ENCODE measurements around the gene CCDC63. TPM values are rescaled to one million over a fixed set of nuclear protein-coding genes. Genes with fewer than 3 reads are reported as not detected.
A peak's percentile ranks its signal among the peaks of the same experiment; 100 is the strongest.
"Not testable (repeated sequence)": the region's sequence is repeated elsewhere in the genome, so short reads cannot be mapped to it uniquely, and the experiment has no call there.

CCDC63 gene
- polyA plus RNA-seq, 3 donors from 2014 or later = not detected

- Mint-ChIP-seq H3K27ac (no peak overlapping the region), H3K4me1 (peaks cover 6% of the 10 kb centered on the region in 2 donors), H3K4me3 (no peak overlapping the region), H3K27me3 (ENCODE audit: low read depth in 3 of 3) (peaks cover 5 to 23% (median 14%) of the 10 kb centered on the region in 3 donors), H3K36me3 (no peaks in the 10 kb centered on the region), H3K9me3 (no peaks in the 10 kb centered on the region)
- DNase-seq = no peak
Measured at GRCh38 chr12:110849748-110850403, 3.1 kb downstream of the CCDC63 start.

- peaks cover 5 to 21% (median 14%) of the 10 kb centered on the region in 3 donors for H3K27me3 Mint-ChIP-seq (ENCODE audit: low read depth in 3 of 3)
- no peak overlapping the region for H3K27ac Mint-ChIP-seq
- no peak overlapping the region for H3K4me3 Mint-ChIP-seq
- no peak for DNase-seq
- H3K4me1 Mint-ChIP-seq = peaks cover 6% of the 10 kb centered on the region in 2 donors
- no peaks in the 10 kb centered on the region for H3K36me3 Mint-ChIP-seq
- no peaks in the 10 kb centered on the region for H3K9me3 Mint-ChIP-seq
Measured at GRCh38 chr12:110850762-110851161, 4.0 kb downstream of the CCDC63 start.

GRCh38 chr12:110853836-110854235, 7.0 kb downstream of the CCDC63 start:
- Mint-ChIP-seq H3K27ac (no peak overlapping the region), H3K4me3 (no peak overlapping the region), H3K27me3 (ENCODE audit: low read depth in 3 of 3) (peaks cover 0 to 8% (median 3%) of the 10 kb centered on the region in 3 donors), H3K36me3 (no peaks in the 10 kb centered on the region), H3K9me3 (no peaks in the 10 kb centered on the region), H3K4me1 (no peaks in the 10 kb centered on the region)
- no peak for DNase-seq

- Mint-ChIP-seq H3K27me3 (ENCODE audit: low read depth in 3 of 3) (peaks cover 0 to 5% (median 0%) of the 10 kb centered on the region in 3 donors), H3K4me3 (no peak overlapping the region), H3K36me3 (no peaks in the 10 kb centered on the region), H3K4me1 (peaks cover 0 to 3% of the 10 kb centered on the region in 2 donors), H3K27ac (no peak overlapping the region), H3K9me3 (no peaks in the 10 kb centered on the region)
- no peak for DNase-seq
Measured at GRCh38 chr12:110856542-110856941, 9.8 kb downstream of the CCDC63 start.

- Mint-ChIP-seq H3K4me3 (no peak overlapping the region), H3K36me3 (no peaks in the 10 kb centered on the region), H3K27ac (no peak overlapping the region), H3K27me3 (ENCODE audit: low read depth in 3 of 3) (peaks cover 0 to 3% (median 2%) of the 10 kb centered on the region in 3 donors), H3K9me3 (no peaks in the 10 kb centered on the region), H3K4me1 (peaks cover 0 to 3% of the 10 kb centered on the region in 2 donors)
- no peak for DNase-seq
Measured at GRCh38 chr12:110857528-110857927, 10.7 kb downstream of the CCDC63 start.

- H3K4me3 Mint-ChIP-seq; H3K36me3 Mint-ChIP-seq; H3K9me3 Mint-ChIP-seq; H3K27ac Mint-ChIP-seq; H3K4me1 Mint-ChIP-seq; DNase-seq; H3K27me3 Mint-ChIP-seq (ENCODE audit: low read depth in 3 of 3): not testable (repeated sequence)
Measured at GRCh38 chr12:110857954-110858353, 11.2 kb downstream of the CCDC63 start.

- no peak for DNase-seq
- Mint-ChIP-seq H3K27me3 (ENCODE audit: low read depth in 3 of 3) (peaks cover 0 to 3% (median 2%) of the 10 kb centered on the region in 3 donors), H3K4me1 (peaks cover 0 to 3% of the 10 kb centered on the region in 2 donors), H3K4me3 (no peak overlapping the region), H3K36me3 (no peaks in the 10 kb centered on the region), H3K9me3 (no peaks in the 10 kb centered on the region), H3K27ac (no peak overlapping the region)
Measured at GRCh38 chr12:110858848-110859247, 12.1 kb downstream of the CCDC63 start.

GRCh38 chr12:110860833-110861296, 14.1 kb downstream of the CCDC63 start:
- Mint-ChIP-seq H3K4me1 (peaks cover 0 to 3% of the 10 kb centered on the region in 2 donors), H3K36me3 (no peaks in the 10 kb centered on the region), H3K9me3 (no peaks in the 10 kb centered on the region), H3K27me3 (ENCODE audit: low read depth in 3 of 3) (peaks cover 0 to 3% (median 2%) of the 10 kb centered on the region in 3 donors), H3K4me3 (no peak overlapping the region), H3K27ac (peak overlapping the region in 2 of 6 donors; percentile 24 to 40)
- DNase-seq = no peak

- Mint-ChIP-seq H3K27me3 (ENCODE audit: low read depth in 3 of 3) (peaks cover 0 to 3% (median 2%) of the 10 kb centered on the region in 3 donors), H3K9me3 (no peaks in the 10 kb centered on the region), H3K36me3 (no peaks in the 10 kb centered on the region), H3K4me1 (peaks cover 0 to 3% of the 10 kb centered on the region in 2 donors), H3K4me3 (no peak overlapping the region), H3K27ac (no peak overlapping the region)
- DNase-seq = no peak
Measured at GRCh38 chr12:110861729-110862128, 14.9 kb downstream of the CCDC63 start.

- no peaks in the 10 kb centered on the region for H3K9me3 Mint-ChIP-seq
- H3K27me3 Mint-ChIP-seq (ENCODE audit: low read depth in 3 of 3) = peaks cover 0 to 3% (median 2%) of the 10 kb centered on the region in 3 donors
Measured at GRCh38 chr12:110862329-110862728, 15.5 kb downstream of the CCDC63 start.

GRCh38 chr12:110863161-110863560, 16.4 kb downstream of the CCDC63 start:
- Mint-ChIP-seq H3K36me3 (no peaks in the 10 kb centered on the region), H3K4me3 (no peak overlapping the region), H3K27me3 (ENCODE audit: low read depth in 3 of 3) (peaks cover 0 to 3% (median 2%) of the 10 kb centered on the region in 3 donors), H3K27ac (no peak overlapping the region), H3K4me1 (peaks cover 0 to 3% of the 10 kb centered on the region in 2 donors), H3K9me3 (no peaks in the 10 kb centered on the region)
- DNase-seq = no peak

More at GRCh38 chr12:110862329-110862728, 15.5 kb downstream of the CCDC63 start:
- peaks cover 0 to 3% of the 10 kb centered on the region in 2 donors for H3K4me1 Mint-ChIP-seq
- H3K27ac Mint-ChIP-seq = no peak overlapping the region
- H3K4me3 Mint-ChIP-seq = no peak overlapping the region
- H3K36me3 Mint-ChIP-seq = no peaks in the 10 kb centered on the region
- no peak for DNase-seq

GRCh38 chr12:110865521-110865920, 18.7 kb downstream of the CCDC63 start:
- Mint-ChIP-seq H3K27ac (no peak overlapping the region), H3K4me3 (no peak overlapping the region), H3K4me1 (peaks cover 0 to 3% of the 10 kb centered on the region in 2 donors), H3K27me3 (ENCODE audit: low read depth in 3 of 3) (peaks cover 3 to 4% (median 3%) of the 10 kb centered on the region in 3 donors), H3K9me3 (no peaks in the 10 kb centered on the region), H3K36me3 (no peaks in the 10 kb centered on the region)
- no peak for DNase-seq

- Mint-ChIP-seq H3K4me3 (no peak overlapping the region), H3K4me1 (no peaks in the 10 kb centered on the region), H3K27ac (no peak overlapping the region), H3K36me3 (no peaks in the 10 kb centered on the region), H3K9me3 (no peaks in the 10 kb centered on the region), H3K27me3 (ENCODE audit: low read depth in 3 of 3) (peaks cover 1 to 7% (median 5%) of the 10 kb centered on the region in 3 donors)
- DNase-seq = no peak
Measured at GRCh38 chr12:110869026-110869425, 22.2 kb downstream of the CCDC63 start.

- Mint-ChIP-seq H3K27me3 (ENCODE audit: low read depth in 3 of 3) (peaks cover 1 to 7% (median 5%) of the 10 kb centered on the region in 3 donors), H3K9me3 (no peaks in the 10 kb centered on the region), H3K4me3 (no peak overlapping the region), H3K27ac (no peak overlapping the region), H3K36me3 (no peaks in the 10 kb centered on the region), H3K4me1 (no peaks in the 10 kb centered on the region)
- DNase-seq = no peak
Measured at GRCh38 chr12:110869803-110870202, 23.0 kb downstream of the CCDC63 start.

- Mint-ChIP-seq H3K9me3 (no peaks in the 10 kb centered on the region), H3K4me3 (no peak overlapping the region), H3K4me1 (no peaks in the 10 kb centered on the region), H3K27me3 (ENCODE audit: low read depth in 3 of 3) (peaks cover 1 to 9% (median 5%) of the 10 kb centered on the region in 3 donors), H3K36me3 (no peaks in the 10 kb centered on the region), H3K27ac (no peak overlapping the region)
- no peak for DNase-seq
Measured at GRCh38 chr12:110872100-110872499, 25.3 kb downstream of the CCDC63 start.

All from immature natural killer cell (primary cell).